GM18868 (cell line): Measurements from ENCODE around the gene TMEM43.

ENCODE experiments used
- ATAC-seq: cut with Tn5 transposase; IDR thresholded peaks from one replicate; pipeline ENCODE4 v1.9.1; 2021; ENCODE audit warnings: mild to moderate bottlenecking, moderate library complexity; ENCODE audit not compliant: unreplicated experiment

Gene TMEM43

GRCh38 chr3:14150491-14151230 lies 25.8 kb downstream of the TMEM43 start:
- ATAC-seq = no peak

GRCh38 chr3:14151471-14152083 lies 26.7 kb downstream of the TMEM43 start:
- ATAC-seq = no peak

GRCh38 chr3:14152233-14152962 lies 27.5 kb downstream of the TMEM43 start:
- ATAC-seq = no peak

- ATAC-seq = no peak
Measured at GRCh38 chr3:14152963-14153355, 28.1 kb downstream of the TMEM43 start.

GRCh38 chr3:14153663-14154062 lies 28.8 kb downstream of the TMEM43 start:
- ATAC-seq = no peak

GRCh38 chr3:14154276-14154675 lies 29.4 kb downstream of the TMEM43 start:
- no peak for ATAC-seq

- no peak for ATAC-seq
Measured at GRCh38 chr3:14154895-14155440, 30.1 kb downstream of the TMEM43 start.

GRCh38 chr3:14156201-14156600 lies 31.3 kb downstream of the TMEM43 start:
- no peak for ATAC-seq

GRCh38 chr3:14156843-14157561 lies 32.1 kb downstream of the TMEM43 start:
- ATAC-seq = no peak

GRCh38 chr3:14157951-14158350 lies 33.1 kb downstream of the TMEM43 start:
- ATAC-seq = no peak

- ATAC-seq = no peak
Measured at GRCh38 chr3:14158370-14158769, 33.5 kb downstream of the TMEM43 start.

GRCh38 chr3:14159426-14159825 lies 34.6 kb downstream of the TMEM43 start:
- no peak for ATAC-seq

- no peak for ATAC-seq
Measured at GRCh38 chr3:14161282-14161681, 36.4 kb downstream of the TMEM43 start.

GRCh38 chr3:14162178-14162577 lies 37.3 kb downstream of the TMEM43 start:
- no peak for ATAC-seq

GRCh38 chr3:14166877-14167603 lies 42.2 kb downstream of the TMEM43 start:
- ATAC-seq = no peak

- ATAC-seq = no peak
Measured at GRCh38 chr3:14169435-14169834, 44.6 kb downstream of the TMEM43 start.

- no peak for ATAC-seq
Measured at GRCh38 chr3:14169871-14170270, 45.0 kb downstream of the TMEM43 start.

GRCh38 chr3:14170531-14171159 lies 45.8 kb downstream of the TMEM43 start:
- no peak for ATAC-seq

GRCh38 chr3:14172496-14172895 lies 47.6 kb downstream of the TMEM43 start:
- no peak for ATAC-seq

- no peak for ATAC-seq
Measured at GRCh38 chr3:14174483-14174882, 49.6 kb downstream of the TMEM43 start.
